Daoy (cell line): ENCODE results near the gene KCTD14. TPM values are rescaled to one million over a fixed set of nuclear protein-coding genes. Genes with fewer than 3 reads are reported as not detected.
"Not testable (repeated sequence)": the region's sequence is repeated elsewhere in the genome, so short reads cannot be mapped to it uniquely, and the experiment has no call there.

ENCODE experiments used
- DNase-seq: peaks from one replicate; pipeline ENCODE4 v3.0.0-alpha.2; 2015; ENCODE audit warnings: low read depth
- total RNA-seq: library from RNA; depleted of rRNA; stranded (reverse); fragments of >200 nt; shearing (Covaris generic); gene quantifications from 2 replicates; pipeline ENCODE4 v1.2.3, GENCODE V29; 2014; rRNA removed

Gene KCTD14, protein sequence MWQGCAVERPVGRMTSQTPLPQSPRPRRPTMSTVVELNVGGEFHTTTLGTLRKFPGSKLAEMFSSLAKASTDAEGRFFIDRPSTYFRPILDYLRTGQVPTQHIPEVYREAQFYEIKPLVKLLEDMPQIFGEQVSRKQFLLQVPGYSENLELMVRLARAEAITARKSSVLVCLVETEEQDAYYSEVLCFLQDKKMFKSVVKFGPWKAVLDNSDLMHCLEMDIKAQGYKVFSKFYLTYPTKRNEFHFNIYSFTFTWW
- total RNA-seq, result 8.4 and 9.9 TPM in 2 replicates

DNA sequence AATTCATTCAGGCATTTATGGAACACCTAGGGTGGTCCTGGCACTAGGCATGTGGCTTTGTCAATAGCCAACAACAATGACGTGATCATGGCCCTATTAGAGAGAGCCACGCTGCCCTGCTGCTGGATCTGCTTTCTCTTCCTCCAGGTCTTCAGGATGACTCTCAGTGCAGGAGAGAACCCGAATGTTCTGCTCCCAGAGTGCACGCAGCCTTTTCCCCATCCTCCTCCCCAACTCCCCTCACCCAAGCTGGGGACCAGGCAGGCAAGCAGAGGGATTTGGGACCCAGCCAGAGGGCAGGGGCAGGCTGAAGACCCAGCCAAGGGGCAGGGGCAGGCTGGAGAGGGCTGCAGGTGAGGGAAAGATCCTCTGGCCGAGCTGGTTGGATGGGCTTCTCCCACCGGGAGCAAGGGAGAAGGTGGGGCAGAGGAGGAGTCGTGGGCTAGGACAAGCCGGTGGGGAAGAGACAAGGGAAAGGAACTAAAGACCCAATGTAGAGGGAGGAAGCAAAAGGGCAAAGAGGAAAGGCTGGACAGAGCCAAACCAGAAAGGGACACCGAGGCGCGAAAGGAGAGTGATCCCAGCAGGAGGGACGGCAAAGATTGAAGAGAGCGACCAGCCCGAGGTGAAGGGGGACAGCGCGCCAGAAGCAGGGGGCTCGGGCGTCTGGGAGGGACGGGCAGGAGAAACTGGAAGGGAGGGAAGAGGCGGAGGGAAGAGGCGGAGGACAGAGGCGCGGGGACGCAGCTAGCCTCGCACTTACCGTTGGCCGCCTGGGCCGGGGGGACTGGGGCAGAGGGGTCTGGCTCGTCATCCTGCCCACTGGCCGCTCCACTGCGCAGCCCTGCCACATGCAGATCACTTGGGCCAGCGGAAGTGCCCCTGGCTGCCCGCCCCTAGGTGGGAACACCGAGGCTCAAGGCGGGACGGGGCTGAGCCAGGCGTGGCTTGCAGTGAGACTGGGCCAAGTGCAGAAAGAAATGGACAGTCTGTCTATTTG lies at the start of gene KCTD14:
Gene KCTD14, minus strand, starts transcription at position 880 of the 1,000 bp plus-strand sequence. Its CDS starts 27 bp downstream, at position 853.
- peak; percentile 78 for DNase-seq

DNA sequence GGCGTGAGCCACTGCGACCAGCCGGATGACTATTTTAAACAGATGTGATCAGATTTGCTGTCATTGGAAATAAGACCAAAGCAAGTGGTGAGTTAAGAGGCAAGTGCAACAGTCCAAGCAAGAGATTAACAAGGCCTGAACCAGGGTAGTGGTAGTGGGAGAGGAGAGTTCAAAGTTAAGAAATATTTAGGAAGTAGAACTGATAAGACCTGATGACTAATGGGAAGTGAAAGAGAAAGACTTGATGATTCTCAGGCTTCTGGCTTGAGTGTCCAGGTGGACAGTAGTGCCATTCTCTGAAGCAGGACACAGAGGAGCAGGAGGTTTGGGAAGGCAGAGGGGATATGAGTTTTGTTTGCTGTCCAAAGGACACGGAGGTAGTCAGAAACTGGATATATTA lies 49.4 kb upstream of the KCTD14 start:
- no peak for DNase-seq

DNA sequence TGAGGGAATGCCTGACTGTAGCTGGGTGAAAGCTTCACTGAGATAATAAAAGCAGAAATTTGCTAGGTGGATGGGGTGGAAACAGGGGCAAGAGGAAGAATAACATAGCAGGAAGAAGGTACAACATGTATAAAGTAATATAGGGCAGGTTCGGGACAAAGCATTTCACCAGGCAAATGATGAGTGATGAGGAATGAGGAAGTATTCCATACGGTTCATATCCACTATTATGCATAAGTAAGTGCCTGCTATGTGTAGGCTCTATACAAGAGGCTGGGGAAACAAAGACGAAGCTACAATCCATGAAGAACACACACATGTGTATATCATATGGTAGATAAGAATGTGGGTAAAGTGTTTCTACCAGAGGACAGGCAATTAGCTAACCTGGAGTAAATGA lies 48.6 kb upstream of the KCTD14 start:
- DNase-seq, result no peak

DNA sequence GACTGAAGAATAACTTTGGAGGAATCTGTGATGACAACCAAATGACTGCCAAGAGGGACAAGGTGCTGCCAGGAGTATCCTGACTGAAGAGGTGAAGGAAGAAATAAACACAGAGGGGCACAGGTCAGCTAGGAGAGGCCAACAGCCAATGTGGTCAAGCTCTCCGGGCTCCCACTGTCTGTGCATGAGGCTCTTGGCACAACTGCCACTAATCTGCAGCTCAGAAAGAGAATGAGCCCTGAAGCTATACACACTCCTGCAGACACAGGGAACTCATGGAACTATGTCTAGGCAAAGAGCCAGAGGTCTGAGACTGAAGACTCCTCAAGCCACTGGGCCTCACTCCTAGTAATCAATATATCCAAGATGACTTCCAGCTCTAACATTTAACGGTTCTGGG lies 47.5 kb upstream of the KCTD14 start:
- DNase-seq, result no peak

DNA sequence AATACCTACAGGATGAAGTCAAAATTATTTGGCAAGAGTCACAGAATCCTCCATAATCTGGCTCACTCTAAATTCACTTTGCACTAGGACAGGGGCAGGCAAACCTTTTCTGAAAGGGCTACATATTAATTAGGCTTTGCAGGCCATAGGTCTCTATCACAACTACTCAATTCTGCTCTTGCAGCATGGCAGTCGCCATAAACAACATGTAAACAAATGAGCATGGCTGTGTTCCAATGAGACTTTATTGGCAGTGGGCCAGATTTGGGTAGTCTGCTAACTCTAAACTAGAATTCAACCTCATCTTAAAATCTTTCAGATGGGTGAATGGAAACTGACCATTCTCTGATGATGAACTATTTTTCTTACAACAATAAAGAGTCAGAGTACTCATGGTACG lies 46.4 kb upstream of the KCTD14 start:
- no peak for DNase-seq

DNA sequence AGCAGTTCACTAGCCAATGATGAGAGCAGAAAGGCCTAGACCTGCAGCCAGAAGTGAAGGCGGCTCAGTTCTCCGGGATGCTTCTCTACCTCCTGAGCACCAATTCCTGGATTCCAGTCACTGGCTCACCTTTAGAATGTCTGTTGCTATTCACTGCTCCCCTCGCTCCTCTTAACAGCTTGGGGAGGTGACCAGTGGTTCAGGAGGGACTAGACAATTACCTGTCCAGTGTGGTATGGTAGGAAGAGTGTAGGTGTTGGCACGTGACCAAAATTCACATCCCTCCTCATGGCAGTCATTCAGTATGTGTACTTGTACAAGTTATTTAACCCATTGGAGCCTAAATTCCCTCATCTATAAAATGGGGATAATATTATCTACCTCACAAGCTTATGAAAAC lies 44.6 kb upstream of the KCTD14 start:
- DNase-seq, result no peak

DNA sequence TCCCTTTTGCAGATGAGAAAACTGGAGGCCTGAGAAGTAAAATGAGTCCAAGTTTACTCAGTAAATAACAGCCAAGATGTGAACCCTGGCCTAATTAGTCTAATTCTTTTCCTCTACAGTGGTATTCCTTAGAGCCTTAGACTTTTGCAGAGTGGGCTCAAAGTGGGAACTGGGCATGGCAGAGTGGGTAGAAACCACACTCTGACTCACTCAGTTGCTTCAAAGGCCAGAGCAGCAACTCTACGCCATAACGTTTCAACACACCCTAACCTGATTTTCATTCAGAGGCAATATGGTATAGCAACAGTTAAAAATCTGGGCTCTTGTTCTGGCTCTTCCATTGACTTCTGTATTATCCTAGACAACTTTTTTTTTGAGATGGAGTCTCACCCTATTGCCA lies 43.4 kb upstream of the KCTD14 start:
- DNase-seq, result no peak

DNA sequence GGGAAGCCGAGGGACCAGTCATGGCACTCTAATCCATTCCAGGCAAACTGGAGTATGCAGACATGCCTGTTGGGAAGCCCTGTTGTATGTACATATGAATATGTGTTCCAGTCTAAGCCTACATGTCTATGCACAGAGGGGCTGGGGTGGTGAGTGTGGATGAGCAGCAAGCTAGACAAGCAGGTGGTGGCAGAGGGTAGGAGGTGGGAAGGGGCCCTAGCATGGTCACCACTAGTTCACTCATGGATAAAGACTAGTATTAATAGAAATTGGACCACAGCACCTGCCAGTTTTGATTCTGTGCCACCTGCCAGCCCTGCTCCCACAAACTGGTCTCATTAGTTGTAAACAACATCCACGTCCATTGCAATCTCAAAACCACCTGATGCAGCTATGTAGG lies 42.1 kb upstream of the KCTD14 start:
- DNase-seq, result no peak

DNA sequence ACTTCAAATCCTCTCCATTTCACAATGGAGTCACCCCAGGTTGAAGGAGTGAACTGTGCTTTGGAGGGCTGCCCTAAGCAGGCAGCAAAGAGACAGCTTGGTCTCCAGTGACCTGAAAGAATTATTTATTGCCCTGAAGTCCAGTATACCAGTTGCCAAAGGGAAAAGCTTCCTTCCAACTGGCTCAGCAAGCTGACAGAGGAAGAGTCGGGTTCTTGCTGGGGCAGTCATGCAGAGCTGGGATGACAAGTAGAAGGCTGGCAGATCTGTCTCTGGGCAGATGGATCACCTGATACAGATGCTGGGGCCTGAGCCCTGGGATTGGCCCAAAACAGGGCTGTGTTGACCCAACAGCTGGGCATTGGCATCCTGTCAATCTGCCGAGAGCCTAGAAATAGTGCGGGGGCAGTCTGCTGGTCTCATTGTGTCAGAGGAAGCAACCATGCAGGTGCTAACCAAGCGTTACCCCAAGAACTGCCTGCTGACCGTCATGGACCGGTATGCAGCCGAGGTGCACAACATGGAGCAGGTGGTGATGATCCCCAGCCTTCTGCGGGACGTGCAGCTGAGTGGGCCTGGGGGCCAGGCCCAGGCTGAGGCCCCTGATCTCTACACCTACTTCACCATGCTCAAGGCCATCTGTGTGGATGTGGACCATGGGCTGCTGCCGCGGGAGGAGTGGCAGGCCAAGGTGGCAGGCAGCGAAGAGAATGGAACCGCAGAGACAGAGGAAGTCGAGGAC lies 40.5 kb upstream of the KCTD14 start, which contains the start of gene THRSP:
Gene THRSP, plus strand, starts transcription at position 422 of the 742 bp plus-strand sequence. Its CDS starts 21 bp downstream, at position 443.
- no peak for DNase-seq

DNA sequence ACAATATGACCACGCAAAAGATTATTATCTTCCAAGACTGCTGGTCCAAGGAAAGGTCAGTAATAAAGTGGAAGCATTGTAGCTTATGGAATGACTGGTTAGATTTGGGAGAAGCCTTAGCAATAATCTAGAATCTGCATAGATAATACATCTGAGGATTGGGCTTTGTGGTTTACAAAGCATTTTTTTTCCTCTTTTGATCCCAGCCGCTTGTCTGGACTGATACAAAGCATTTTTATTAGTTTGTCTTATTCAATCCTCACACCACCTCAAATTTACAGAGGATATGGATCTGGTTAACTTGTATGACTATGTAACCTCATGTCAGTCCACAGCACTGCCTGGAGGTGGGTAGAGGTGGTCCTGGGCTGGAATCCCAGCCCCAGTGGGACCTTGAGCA lies 39.6 kb upstream of the KCTD14 start:
- DNase-seq, result no peak

DNA sequence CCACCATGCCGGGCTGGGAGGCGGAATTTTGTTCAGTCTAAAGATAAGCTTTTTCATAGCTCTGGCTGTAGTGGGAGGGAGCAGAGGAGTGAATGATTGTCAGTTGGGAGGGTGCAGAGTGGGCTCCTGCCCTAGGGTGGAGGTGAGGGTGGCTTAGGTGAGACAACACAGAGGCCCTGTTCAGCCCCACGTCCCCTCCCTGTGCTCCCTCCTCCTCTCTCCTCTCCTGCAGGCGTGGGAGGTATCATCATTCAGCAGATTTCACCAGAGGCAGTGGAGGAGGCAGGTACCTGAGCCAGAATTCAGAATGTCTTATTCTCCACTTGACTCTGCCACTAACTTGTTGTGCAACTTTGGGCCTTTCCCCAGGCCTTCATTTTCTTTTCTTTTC lies 38.8 kb upstream of the KCTD14 start:
- DNase-seq, result no peak

DNA sequence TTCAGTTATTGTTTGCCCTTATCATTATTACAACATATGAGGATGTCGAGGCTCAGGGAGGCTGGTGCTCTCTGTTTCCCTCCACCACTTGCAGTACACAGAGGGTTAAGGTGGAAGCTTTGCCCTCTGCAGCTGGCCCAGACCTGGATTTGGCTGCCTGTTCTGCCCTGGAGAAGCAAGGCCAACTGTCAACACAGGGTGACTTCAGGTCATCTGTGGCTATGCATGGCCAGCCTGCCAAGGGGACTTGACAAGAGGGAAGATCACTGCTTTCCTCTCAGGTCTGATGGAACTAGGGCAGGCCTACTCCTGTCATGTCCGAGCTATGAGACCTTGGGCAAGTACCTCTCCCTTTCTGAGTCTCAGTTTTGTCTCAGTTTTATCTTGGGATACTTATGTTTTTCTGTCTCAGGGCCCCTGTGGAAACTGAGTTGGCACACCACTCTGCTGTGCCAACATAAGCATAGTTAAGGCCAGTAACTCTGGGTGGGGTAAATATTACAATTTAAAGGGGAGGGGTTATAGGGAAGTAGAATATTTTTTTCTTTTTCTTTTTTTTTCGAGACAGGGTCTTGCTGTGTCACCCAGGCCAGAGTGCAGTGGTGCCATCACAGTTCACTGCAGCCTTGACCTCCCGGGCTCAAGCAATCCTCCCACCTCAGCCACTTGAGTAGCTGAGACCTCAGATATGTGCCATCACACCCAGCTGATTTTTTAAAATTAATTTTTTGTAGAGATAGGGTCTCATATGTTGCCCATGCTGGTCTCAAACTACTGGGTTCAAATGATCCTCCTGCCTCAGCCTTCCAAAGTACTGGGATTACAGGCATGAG lies 38.2 kb upstream of the KCTD14 start:
- no peak for DNase-seq

DNA sequence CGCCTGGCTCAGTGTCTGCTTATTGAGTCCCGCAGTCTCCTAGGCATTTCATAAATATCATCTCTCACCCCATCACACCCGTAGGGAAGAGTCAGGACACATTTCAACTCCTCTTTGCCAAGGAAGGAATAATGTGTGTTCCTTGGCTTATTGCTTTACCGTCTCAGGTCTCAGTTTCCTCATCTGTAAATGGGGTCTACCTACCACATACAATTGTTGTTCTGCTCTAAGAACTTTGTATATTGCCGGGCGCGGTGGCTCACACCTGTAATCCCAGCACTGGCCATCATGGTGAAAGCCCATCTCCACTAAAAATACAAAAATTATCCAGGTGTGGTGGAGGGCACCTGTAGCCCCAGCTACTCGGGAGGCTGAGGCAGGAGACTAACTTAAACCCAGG lies 37.5 kb upstream of the KCTD14 start:
- no peak for DNase-seq

DNA sequence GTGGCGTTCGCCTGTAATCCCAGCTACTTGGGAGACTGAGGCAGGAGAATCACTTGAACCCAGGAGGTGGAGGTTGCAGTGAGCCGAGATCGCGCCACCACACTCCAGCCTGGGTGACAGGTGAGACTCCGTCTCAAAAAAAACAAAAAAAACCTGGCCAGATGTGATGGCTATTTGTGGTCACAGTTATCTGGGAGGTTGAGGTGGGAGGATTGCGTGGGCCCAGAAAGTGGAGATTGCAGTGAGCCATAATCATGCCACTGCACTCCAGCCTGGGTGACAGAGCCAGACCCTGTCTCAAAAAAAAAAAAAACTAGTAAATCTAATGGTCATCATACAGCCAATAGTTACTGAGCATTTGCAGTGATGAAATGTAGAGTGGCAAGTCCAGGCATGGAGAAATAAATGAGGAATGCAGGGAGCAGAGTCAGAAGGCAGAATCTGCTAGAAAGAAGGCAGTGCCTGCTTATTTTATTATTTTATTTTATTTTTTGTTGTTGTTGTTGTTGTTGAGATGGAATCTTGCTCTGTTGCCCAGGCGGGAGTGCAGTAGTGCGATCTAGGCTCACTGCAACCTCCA lies 36.8 kb upstream of the KCTD14 start:
- not testable (repeated sequence) for DNase-seq

DNA sequence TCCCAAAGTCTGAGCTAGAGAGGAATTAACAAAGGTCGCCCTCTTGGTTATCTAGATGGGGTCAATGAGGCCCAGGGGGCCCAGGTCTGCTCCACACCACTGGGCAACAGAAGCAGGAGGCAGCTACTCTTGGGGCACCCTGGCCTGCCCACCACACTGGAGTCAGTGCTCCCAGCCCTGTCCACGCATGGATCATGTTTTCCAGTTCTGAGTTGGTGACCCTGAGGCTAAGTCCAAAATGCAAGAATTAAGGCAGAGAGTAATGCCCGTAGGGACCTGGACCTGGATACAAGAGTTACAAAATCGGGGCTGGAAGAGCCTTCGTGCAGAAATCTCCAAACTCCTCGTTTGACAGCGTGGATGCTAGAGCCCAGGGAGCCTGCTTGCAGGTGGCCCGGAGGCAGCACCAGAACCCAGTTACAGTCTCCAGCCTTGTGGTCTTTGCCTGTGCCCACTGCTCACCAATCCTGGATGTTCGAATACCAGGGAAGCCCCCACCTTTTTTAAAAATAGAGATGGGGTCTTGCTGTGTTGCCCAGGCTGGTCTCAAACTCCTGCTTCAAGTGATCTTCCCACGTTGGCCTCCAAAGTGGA lies 34.5 kb upstream of the KCTD14 start:
- DNase-seq, result no peak

DNA sequence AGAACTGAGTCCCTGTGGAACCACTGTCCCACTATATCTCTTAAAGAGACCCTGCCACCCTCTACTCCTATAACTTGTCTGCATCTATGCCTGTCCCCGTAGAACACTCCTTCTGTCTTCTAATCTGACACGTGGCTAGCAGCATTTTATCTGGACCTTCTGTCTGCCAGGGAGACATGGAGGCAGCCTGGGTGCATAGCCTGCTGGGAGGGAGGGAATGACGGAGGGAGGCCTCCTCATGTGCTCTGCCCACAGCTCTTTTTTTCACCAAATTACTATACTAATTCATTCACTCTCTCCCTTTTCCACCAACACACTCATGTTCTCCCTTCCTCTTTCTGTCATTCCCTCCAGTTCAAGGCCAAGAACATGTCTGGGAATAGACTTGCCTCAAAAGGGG lies 33.0 kb upstream of the KCTD14 start:
- no peak for DNase-seq

DNA sequence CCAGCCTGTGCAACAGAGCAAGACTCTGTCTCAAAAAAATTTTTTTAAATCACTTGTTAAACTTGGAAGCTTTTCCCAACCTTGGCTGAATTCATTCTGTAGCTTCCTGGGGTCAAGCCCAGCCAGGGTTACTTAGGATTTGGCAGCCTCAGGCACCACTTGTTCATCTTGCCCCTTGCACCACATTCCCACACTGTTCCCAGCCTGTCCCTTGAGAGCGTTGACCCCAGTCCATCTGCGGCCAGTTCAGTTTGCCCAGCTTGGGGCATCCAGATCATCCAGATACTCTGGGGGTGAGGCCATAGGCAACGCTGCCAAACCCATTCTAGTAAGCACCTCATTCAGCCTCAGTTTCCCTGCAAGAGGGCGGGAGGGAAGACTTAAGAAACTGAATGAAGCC lies 31.9 kb upstream of the KCTD14 start:
- no peak for DNase-seq

DNA sequence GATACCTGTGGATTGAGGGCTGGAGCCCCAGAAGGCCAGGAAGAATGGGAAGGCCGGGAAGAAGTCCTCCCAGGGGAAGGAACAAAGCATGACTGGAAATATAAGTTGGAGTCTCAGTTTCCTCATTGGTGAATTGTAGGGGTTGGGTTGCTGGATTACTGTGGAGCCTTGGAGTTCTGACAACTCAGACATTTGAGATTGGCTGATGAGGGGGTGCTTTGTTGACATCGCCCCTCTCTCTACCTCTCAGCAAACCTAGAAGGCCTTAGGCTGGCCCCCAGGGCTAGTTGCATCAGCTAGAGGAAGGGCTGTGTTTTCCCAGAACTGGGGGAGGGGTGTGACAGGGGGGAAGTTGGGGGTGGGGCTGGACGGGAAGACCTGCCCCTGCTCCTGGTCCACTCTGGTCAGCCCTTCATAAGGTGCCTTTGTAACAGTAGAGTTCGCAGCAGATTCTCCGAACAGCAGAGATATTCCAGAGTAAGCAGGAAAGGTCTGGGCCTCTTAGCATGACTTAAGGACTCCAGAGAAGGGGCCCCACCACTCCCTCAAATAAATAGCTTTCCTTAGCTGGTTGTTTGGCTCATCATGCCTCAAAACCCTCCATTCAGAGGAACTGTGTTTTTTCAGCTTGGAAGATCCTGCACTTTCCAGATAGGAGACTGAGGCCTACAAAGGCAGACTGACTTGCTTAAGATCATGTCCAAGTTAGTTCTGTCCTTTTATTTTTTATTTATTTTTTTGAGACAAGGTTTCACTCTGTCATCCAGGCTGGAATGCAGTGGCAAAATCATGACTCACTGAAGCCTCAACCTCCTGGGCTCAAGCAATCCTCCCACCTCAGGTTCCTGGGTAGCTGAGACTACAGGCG lies 28.1 kb upstream of the KCTD14 start:
- peak; percentile 82 for DNase-seq

DNA sequence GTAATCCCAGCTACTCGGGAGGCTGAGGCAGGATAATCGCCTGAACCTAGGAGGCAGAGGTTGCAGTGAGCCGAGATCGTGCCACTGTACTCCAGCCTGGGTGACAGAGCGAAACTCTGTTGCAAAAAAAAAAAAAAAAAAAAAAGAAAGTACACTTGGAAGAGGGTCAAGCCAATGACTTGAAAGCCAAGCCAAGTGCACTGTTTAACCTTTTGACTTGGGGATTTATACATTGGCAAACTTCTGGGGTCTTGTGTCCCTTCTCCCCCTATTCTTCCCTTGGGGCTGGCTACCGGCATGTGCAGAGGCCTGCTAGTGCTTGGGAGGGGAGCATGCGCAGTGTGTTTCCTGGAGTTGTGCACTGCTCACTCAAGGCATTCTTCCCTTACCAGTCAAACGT lies 26.3 kb upstream of the KCTD14 start:
- DNase-seq, result no peak
